HUES64 (cell line): ENCODE results near the gene KCNJ3.
"Not testable (repeated sequence)": the region's sequence is repeated elsewhere in the genome, so short reads cannot be mapped to it uniquely, and the experiment has no call there.

Experiments used
- H3K27ac ChIP-seq: 2 replicates; pipeline ENCODE4 v1.7.0; 2013; ENCODE audit warnings: low read depth, low read length, inconsistent platforms
- H3K27me3 ChIP-seq: 2 replicates; pipeline ENCODE4 v1.6.1; 2013; ENCODE audit warnings: mild to moderate bottlenecking, low read length; ENCODE audit not compliant: insufficient read depth
- H3K36me3 ChIP-seq: 2 replicates; pipeline ENCODE4 v1.6.1; 2013; ENCODE audit warnings: mild to moderate bottlenecking, low read length; ENCODE audit not compliant: insufficient read depth
- H3K4me1 ChIP-seq: 2 replicates; pipeline ENCODE4 v1.6.1; 2013; ENCODE audit warnings: mild to moderate bottlenecking, low read length, moderate library complexity; ENCODE audit not compliant: insufficient read depth
- H3K4me3 ChIP-seq: 2 replicates; pipeline ENCODE4 v1.5.1; 2013; ENCODE audit warnings: mild to moderate bottlenecking, low read length, moderate library complexity
- H3K9ac ChIP-seq: 2 replicates; pipeline ENCODE4 v1.6.1; 2013; ENCODE audit warnings: mild to moderate bottlenecking, low read depth, low read length
- H3K9me3 ChIP-seq: 2 replicates; pipeline ENCODE4 v1.6.1; 2013; ENCODE audit warnings: low read depth, low read length; ENCODE audit not compliant: insufficient read depth
- WGBS: fragments of 150-250, 120-280 bp; methylation state at CpG from one replicate; pipeline ENCODE4 v1.1.7; 2013; ENCODE audit warnings: missing lambda C conversion rate; 5-methylcytosine and 5-hydroxymethylcytosine counted together

KCNJ3 gene

DNA sequence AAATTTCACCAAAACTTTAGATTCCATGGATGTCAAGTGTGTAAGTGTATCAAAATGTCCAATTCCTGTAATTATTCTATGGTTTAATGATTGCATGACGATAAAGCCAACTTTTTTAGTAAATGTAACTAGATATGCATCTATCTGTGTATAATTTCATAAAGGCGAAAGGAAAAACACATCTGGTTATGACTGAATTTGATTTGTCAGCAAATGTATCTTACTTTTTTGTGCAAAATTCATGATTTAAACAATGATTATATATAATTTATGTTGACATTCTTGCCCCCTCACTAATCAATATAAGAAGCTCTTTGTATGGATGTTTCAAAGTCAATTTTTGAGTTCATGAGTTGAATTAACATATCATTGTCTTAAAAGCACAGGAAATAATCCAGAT is 138.5 kb downstream of the KCNJ3 start:
- no peak overlapping the region for H3K27ac ChIP-seq
- no peaks in the 10 kb centered on the region for H3K27me3 ChIP-seq
- no peaks in the 10 kb centered on the region for H3K4me1 ChIP-seq
- WGBS, result 86% methylated on average over 2 of the region's 2 CpGs
- no peaks in the 10 kb centered on the region for H3K36me3 ChIP-seq
- no peak overlapping the region for H3K4me3 ChIP-seq
- no peaks in the 10 kb centered on the region for H3K9me3 ChIP-seq
- no peak overlapping the region for H3K9ac ChIP-seq

DNA sequence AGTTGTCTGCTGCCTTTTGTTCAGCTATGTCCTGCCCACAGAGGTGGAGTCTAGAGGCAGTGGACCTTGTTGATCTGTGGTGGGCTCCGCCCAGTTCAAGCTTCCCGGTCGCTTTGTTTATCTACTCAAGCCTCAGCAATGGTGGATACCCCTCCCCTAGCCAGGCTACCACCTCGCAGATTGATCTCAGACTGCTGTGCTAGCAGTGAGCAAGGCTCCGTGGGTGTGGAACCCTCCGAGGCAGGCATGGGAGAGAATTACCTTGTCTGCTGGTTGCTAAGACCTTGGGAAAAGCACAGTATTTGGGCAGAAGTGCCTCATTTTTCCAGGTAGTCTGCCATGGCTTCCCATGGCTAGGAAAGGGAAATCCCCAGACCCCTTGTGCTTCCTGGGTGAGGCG is 146.0 kb downstream of the KCNJ3 start:
- H3K9me3 ChIP-seq, result no peaks in the 10 kb centered on the region
- no peaks in the 10 kb centered on the region for H3K27me3 ChIP-seq
- H3K9ac ChIP-seq, result no peak overlapping the region
- no peaks in the 10 kb centered on the region for H3K36me3 ChIP-seq
- H3K4me3 ChIP-seq, result no peak overlapping the region
- no peak overlapping the region for H3K27ac ChIP-seq
- H3K4me1 ChIP-seq, result no peaks in the 10 kb centered on the region
- WGBS, result 95% methylated on average over 7 of the region's 7 CpGs

DNA sequence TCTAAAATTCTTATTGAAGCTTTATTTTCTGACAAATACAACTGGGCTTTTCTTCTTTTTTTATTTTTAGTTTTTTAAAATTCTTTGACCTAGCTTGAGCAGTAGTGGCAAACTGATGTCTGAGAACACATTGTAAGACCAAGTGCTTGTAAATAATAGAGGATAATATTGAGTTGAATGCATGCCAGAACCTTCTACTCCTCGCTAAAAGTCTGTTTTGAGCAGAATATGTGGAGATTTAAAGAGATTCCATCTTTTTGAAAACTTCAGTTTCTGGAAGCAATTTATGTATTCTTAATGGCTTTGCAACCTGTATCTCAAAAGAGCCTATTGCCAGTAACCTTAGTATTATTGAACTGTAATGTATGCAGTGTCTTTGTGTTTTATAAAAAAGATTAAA is 148.3 kb downstream of the KCNJ3 start:
- H3K4me1 ChIP-seq, result no peaks in the 10 kb centered on the region
- H3K9me3 ChIP-seq, result no peaks in the 10 kb centered on the region
- no peak overlapping the region for H3K27ac ChIP-seq
- H3K36me3 ChIP-seq, result no peaks in the 10 kb centered on the region
- H3K4me3 ChIP-seq, result no peak overlapping the region
- 90% methylated on average over 1 of the region's 1 CpG for WGBS
- H3K27me3 ChIP-seq, result no peaks in the 10 kb centered on the region
- H3K9ac ChIP-seq, result no peak overlapping the region

DNA sequence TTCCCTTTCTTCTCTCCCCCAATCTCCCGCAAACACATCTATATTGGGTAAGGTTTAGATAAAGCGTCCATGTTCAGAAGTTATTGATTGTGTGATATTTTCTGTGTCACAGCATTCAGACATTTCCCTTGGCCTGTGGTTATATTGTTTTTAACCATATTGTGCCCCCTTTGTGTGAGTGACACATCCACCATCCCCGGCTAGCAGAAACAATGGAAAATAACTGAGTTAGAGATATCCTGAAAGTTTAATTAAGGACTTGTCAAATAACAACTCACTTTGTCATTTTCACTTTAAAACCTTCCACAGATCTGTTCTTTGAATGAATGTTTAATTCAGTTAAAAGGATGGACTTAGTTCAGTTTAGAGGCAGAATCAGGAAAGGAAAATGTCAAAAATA is 151.0 kb downstream of the KCNJ3 start:
- WGBS, result 100% methylated on average over 2 of the region's 3 CpGs
- Histone ChIP-seq H3K36me3 (no peaks in the 10 kb centered on the region), H3K27ac (no peak overlapping the region), H3K4me3 (no peak overlapping the region), H3K4me1 (no peaks in the 10 kb centered on the region), H3K27me3 (no peaks in the 10 kb centered on the region), H3K9ac (no peak overlapping the region), H3K9me3 (no peaks in the 10 kb centered on the region)

DNA sequence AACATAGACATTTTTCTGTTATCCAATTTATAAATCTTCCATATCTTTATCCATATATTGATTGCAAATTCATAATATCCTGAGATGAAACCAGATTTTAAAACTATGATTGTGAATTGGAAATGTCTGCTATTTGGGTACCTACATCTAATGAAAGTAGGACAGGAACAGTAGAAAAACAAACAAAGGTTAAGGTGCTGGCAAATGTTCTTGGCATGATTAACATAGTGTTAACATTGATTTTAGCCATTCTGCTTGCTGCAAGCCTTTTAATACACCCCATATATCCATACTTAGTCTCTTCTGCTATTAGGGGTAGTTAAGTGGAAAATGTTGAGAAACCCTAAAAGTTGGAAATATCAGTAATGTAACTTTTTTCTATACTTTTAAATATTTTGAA is 152.0 kb downstream of the KCNJ3 start:
- no peaks in the 10 kb centered on the region for H3K36me3 ChIP-seq
- H3K27ac ChIP-seq, result no peak overlapping the region
- H3K9me3 ChIP-seq, result no peaks in the 10 kb centered on the region
- H3K27me3 ChIP-seq, result no peaks in the 10 kb centered on the region
- H3K4me3 ChIP-seq, result no peak overlapping the region
- no peaks in the 10 kb centered on the region for H3K4me1 ChIP-seq
- no peak overlapping the region for H3K9ac ChIP-seq

DNA sequence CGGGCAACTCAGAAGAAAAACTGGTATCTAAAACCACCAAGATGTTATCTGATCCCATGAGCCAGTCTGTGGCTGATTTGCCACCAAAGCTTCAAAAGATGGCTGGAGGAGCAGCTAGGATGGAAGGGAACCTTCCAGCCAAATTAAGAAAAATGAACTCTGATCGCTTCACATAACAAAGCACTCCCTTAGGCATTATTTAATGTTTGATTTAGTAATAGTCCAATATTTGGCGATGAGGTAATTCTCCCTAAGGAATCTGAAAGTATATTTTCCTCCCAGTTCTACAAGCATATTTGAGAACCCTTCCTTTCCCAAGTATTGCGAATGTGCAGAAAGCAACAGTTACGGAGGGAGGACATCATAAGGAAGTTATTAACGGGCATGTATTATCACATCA is 156.6 kb downstream of the KCNJ3 start:
- WGBS, result 97% methylated on average over 5 of the region's 6 CpGs
- H3K9ac ChIP-seq, result no peak overlapping the region

DNA sequence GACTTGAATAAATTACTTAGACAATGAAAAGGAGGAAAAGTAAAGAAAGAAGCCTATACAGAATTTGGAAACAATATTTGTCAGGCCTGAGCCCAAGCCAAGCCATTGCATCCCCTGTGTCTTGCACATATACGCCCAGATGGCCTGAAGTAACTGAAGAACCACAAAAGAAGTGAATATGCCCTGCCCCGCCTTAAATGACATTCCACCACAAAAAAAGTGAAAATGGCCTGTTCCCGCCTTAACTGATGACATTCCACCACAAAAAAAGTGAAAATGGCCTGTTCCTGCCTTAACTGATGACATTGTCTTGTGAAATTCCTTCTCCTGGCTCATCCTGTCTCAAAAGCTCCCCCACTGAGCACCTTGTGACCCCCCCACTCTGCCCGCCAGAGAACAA is 168.7 kb downstream of the KCNJ3 start:
- H3K27ac ChIP-seq, H3K9me3 ChIP-seq, H3K4me3 ChIP-seq, H3K27me3 ChIP-seq, H3K9ac ChIP-seq, H3K36me3 ChIP-seq: not testable (repeated sequence)
- peaks cover 11% of the 10 kb centered on the region for H3K4me1 ChIP-seq
- 84% methylated on average over 4 of the region's 4 CpGs for WGBS

More for the DNA sequence above, 156.6 kb downstream of the KCNJ3 start:
- H3K9me3 ChIP-seq, result no peaks in the 10 kb centered on the region
- no peaks in the 10 kb centered on the region for H3K36me3 ChIP-seq
- no peak overlapping the region for H3K4me3 ChIP-seq
- H3K4me1 ChIP-seq, result no peaks in the 10 kb centered on the region
- no peak overlapping the region for H3K27ac ChIP-seq
- no peaks in the 10 kb centered on the region for H3K27me3 ChIP-seq

DNA sequence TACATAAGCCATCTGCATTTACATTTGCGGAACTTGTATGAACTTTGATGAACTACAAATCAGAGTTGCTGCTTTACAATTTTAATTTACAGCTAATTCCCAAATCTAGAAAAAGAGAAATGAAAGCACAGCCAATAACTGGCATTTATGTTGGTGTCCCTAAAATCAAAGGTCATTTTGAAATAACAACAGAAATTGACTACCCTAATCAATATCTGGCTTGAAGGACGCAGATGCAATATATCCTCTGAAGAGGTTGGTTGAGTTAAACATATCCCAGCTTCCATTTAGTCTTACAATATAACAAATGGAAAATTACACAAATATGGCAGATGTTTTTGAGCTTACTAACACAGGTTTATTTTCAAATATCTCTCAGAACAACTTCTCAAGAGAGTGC is 177.5 kb downstream of the KCNJ3 start:
- no peak overlapping the region for H3K9ac ChIP-seq
- no peak overlapping the region for H3K4me3 ChIP-seq
- H3K36me3 ChIP-seq, result no peaks in the 10 kb centered on the region
- 98% methylated on average over 2 of the region's 2 CpGs for WGBS
- H3K9me3 ChIP-seq, result no peaks in the 10 kb centered on the region
- no peaks in the 10 kb centered on the region for H3K4me1 ChIP-seq
- no peaks in the 10 kb centered on the region for H3K27me3 ChIP-seq
- no peak overlapping the region for H3K27ac ChIP-seq

DNA sequence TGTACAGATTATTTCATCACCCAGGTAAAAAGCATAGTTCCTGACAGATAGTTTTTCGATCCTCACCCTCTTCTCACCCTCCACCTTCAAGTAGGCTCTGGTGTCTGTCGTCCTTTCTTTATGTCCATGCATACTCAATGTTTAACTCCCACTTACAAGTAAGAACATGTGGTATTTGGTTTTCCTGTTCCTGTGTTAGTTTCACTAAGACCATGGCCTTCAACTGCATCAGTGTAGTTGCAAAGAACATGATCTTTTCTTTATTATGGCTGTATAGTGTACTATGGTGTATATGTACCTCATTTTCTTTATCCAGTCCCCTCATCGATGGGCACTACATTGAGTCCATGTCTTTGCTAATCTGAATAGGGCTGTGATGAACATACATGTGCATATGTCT is 184.2 kb downstream of the KCNJ3 start:
- H3K27me3 ChIP-seq, result no peaks in the 10 kb centered on the region
- 0 out of 2 replicates have a peak, but pooled peaks cover 2% of the 10 kb centered on the region for H3K9me3 ChIP-seq
- no peak overlapping the region for H3K27ac ChIP-seq
- H3K9ac ChIP-seq, result no peak overlapping the region
- H3K4me1 ChIP-seq, result no peaks in the 10 kb centered on the region
- no peak overlapping the region for H3K4me3 ChIP-seq
- 89% methylated on average over 3 of the region's 3 CpGs for WGBS
- no peaks in the 10 kb centered on the region for H3K36me3 ChIP-seq

DNA sequence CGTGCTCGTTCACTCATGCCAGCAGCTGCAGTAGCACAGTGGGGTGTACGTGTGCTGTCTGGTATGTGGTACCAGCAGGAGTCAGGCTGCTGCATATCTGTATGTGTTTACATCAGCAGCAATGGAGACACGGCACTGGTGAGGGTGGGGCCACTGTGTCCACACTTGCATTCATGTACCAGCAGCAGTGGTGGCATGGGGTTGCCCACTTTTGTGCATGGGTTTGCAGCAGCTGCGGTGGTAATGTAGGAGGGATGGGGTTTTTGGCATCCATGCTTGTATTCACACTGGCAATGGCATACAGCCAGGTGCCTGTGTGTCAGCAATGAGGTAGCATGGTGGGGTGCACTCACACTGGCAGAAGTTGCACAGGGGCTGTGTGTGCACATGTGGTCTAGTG is 187.8 kb downstream of the KCNJ3 start:
- Histone ChIP-seq H3K36me3 (no peaks in the 10 kb centered on the region), H3K9me3 (0 out of 2 replicates have a peak, but pooled peaks cover 6% of the 10 kb centered on the region), H3K9ac (no peak overlapping the region), H3K27me3 (no peaks in the 10 kb centered on the region), H3K27ac (no peak overlapping the region), H3K4me3 (no peak overlapping the region), H3K4me1 (no peaks in the 10 kb centered on the region)
- WGBS, result 95% methylated on average over 5 of the region's 5 CpGs

DNA sequence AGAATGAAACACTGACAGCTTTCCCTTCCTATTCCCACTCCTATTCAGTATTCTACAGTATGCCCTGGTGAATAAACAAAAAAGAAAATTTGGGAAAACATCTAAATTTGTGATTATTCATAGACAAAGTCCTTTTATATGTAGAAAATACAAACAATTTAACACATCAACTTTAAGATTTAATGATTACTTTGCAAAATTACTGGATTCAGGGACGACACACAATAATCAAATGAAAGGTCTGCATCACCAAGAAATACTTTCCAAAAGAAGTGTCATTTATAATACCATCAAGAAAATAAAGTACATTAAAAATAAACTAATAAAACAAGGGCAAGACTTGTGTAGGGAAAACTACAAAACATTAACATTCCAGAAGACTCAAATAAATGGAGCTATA is 199.8 kb downstream of the KCNJ3 start:
- no peaks in the 10 kb centered on the region for H3K4me1 ChIP-seq
- H3K9ac ChIP-seq, result no peak overlapping the region
- no peak overlapping the region for H3K27ac ChIP-seq
- no peaks in the 10 kb centered on the region for H3K9me3 ChIP-seq
- H3K36me3 ChIP-seq, result no peaks in the 10 kb centered on the region
- H3K27me3 ChIP-seq, result no peaks in the 10 kb centered on the region
- H3K4me3 ChIP-seq, result no peak overlapping the region
- 86% methylated on average over 1 of the region's 1 CpG for WGBS

DNA sequence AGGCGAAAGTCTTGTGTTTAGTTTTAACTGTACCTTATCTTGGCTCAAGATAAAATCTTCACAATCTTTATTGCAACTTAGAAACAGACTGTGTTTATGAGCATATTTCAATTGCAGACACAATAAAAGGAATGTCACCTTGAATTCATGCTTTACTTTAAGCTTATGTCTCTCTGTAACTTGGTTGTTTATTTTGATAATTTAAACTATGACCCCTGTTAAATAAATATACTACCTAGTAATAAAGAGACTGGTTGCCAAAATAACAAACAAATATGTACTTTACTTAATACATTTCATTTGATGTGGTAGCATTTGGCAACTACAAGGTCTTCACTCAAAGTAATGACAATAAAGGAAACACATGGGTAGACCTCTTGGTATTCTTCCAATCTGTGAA is 202.6 kb downstream of the KCNJ3 start:
- H3K9ac ChIP-seq, result no peak overlapping the region
- H3K27me3 ChIP-seq, result no peaks in the 10 kb centered on the region
- H3K27ac ChIP-seq, result no peak overlapping the region
- WGBS, result 100% methylated on average over 1 of the region's 1 CpG
- H3K4me3 ChIP-seq, result no peak overlapping the region
- H3K36me3 ChIP-seq, result no peaks in the 10 kb centered on the region
- no peaks in the 10 kb centered on the region for H3K4me1 ChIP-seq
- no peaks in the 10 kb centered on the region for H3K9me3 ChIP-seq
